OCI-LY1 (cell line): ENCODE data around the gene KCNJ1.

Source experiments
- CTCF ChIP-seq: fragments of 200-600 bp; sonication (generic), shearing (Covaris generic); IDR thresholded peaks from 2 replicates; pipeline ENCODE4 v1.5.1; 2017; ENCODE audit warnings: mild to moderate bottlenecking, antibody characterized with exemption, low read length, moderate library complexity, mixed read lengths
- EZH2 ChIP-seq: fragments of 200-600 bp; sonication (generic), shearing (Covaris generic); IDR thresholded peaks from 2 replicates; pipeline ENCODE4 v1.8.0; 2017; ENCODE audit warnings: borderline replicate concordance, mixed run types, mild to moderate bottlenecking, antibody characterized with exemption, low read length, moderate library complexity, mixed read lengths

GRCh38 chr11:128846985-128847384, 20.1 kb downstream of the KCNJ1 start:
- TF ChIP-seq CTCF (no peak), EZH2 (no peak)
